HS-5 (cell line): ENCODE results near the gene MEPE.
"Not testable (repeated sequence)": the region's sequence is repeated elsewhere in the genome, so short reads cannot be mapped to it uniquely, and the experiment has no call there.

Source experiments
- DNase-seq: peaks from one replicate; pipeline ENCODE4 v3.0.0-alpha.2; 2012; ENCODE audit warnings: low read depth

Gene MEPE

DNA sequence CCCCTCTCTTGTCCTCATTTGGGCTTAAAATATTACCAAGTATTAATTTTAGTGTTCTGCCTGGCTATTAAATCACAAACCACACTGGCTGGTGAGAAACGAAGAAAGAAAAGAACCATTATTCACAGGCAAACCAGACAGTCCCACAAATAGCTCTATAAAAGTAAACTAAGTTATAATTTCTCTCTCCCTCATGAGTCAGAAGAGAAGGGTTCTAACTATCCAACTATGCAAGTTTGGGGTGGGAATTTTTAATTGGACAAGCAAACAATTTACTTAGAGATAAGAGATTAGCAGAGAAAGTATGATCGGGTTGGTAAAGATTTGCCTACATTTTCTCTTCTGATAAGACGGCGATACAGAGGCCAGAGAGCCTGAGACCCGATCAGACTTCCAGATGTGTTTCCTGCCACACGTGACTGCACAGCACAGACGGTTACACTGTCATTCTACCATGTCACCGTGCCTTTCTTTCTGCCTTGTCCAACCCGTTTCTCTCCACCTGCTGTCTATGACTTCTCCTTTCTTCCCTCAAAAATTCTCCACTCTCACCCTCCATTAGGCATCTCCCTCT is 52.3 kb downstream of the MEPE start:
- no peak for DNase-seq

- DNase-seq = no peak
Measured at GRCh38 chr4:87886083-87886482, 53.3 kb downstream of the MEPE start.

DNA sequence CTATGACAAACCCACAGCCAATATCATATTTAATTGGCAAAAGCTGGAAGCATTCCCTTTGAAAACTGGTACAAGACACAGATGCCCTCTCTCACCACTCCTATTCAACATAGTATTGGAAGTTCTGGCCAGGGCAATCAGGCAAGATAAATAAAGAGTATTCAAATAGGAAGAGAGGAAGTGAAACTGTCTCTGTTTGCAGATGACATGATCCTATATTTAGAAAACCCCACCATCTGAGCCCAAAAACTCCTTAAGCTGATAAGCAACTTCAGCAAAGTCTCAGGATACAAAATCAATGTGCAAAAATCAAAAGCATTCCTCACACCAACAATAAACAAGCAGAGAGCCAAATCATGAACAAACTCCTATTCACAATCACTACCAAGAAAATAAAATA is 58.0 kb downstream of the MEPE start:
- DNase-seq = not testable (repeated sequence)

DNA sequence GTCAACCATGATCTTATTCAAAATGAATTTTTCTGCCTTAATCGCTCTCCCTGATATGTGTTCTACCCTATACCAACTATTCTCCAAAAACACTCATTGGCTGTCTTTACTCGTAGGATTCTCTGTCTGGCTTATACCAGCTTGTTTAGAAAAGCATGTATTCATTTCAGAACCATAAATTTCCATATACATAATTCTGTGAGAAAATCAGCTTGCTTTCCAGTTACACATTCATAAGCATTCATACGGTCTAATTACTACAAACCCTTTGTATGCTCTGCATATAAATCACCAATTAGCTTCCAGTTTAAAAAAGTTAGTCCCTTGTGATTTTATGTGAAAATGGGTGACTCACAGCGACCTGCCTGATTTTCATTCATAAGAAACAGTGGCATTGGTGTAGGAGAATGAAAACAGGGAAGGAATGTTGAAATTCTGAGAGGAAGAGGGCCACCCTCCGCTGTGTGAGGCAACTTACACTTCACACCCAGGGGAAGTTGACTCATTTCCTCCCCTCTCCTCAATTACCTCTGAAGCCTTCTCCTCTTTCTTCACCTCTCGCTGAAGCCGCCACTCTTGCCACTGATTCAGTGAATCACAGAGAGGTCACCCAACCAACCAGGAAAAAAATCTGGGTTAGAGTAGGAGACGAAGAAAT is 63.3 kb downstream of the MEPE start:
- peak; percentile 63 for DNase-seq
